ENCODE measurements around the gene IFNL4.

DNA sequence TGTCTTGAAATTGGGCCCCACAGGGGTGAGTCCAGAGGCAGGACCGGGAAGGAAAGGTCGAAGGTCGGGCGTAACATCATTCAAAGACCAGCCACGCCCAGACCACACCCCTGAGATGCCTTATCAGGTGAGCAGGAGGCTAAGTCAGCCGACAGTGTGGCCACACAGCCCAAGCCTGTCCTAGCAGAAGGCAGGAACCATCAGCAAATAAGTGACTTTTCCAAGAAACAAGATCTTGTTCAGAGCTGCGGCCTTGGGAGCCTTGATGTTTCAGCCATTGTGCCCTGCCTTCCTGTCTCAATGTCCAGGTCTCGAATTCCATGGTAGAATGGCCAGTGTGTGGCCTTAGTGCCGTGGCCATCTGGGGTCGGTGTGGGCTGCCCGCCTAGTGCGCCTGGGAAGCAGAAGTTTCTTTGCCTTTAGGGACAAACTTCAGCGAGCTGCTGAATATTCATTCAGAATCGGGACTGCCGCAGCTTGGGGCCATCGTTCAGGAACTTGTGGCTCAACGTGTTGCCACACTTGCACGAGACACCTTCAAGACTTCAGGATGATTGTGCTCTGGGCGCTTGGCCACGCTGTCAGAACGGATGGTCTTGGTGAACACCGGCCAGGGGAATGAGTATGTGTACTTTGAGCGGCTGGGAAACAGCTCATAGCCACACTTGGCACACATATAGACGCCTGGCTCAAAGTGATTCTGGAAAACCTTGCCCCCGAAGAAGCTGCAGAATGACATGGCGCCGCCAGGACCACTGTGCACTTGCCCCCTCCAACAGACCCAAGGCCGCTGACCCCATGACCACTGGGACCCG lies 6.1 kb upstream of the IFNL4 start:
- no peak for TF ChIP-seq EP300 (IDR thresholded peaks at IDR 0.05)
- no peak for TF ChIP-seq CTCF (IDR thresholded peaks at IDR 0.05)
- TF ChIP-seq POLR2A (IDR thresholded peaks at IDR 0.05): no peak

Data from ovary (tissue), 3 donors.